ENCODE measurements around the gene SH2D4B. TPM values are rescaled to one million over a fixed set of nuclear protein-coding genes. Genes with fewer than 3 reads are reported as not detected.

SH2D4B gene
- total RNA-seq, 1 donor from 2014 or later, result 0.12 TPM

DNA sequence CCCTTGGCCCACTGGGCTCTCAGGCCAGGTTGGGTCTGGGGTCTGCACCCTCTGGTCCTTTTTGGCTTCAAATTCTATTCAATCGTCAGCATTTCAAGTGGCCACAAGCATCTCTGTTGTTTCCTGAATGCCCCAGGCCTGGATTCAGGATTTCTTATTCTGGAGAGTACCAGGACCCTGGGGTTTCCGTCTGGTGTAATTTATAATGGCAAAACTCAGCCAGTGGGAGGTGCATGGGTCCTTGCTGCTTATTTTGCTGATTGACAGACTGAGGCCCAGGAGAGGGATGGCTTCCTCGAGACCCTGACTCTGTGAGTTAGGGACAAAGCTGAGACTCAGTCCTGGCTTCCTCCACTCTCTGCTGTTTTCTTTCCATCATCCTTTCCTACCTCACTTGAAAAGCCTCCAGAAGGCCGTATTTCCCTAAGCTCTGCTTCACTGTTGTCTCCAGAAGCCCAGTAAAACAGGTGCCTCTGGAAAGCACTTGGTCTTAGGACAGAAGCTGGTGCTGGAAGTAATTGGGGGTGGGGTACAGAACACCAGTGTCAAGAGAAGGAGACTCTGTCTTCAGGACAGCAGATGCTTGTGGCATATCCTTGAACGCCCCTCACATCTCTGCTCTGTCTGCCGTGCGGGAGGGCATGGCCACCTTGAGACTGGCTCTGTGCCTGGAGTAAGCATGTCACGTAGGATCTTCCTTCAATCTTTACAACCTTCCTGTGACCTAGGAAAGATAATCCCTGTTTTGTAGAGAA is 39.4 kb upstream of the SH2D4B start:
- Mint-ChIP-seq H3K27me3 (no peaks in the 10 kb centered on the region), H3K4me3 (ENCODE audit: low read depth) (no peak overlapping the region), H3K36me3 (ENCODE audit: insufficient read depth) (peaks cover 18% of the 10 kb centered on the region), H3K4me1 (ENCODE audit: low read depth) (peaks cover 64% of the 10 kb centered on the region), H3K27ac (peak overlapping the region; percentile 90), H3K9me3 (ENCODE audit: low read depth) (no peaks in the 10 kb centered on the region)
- TF ChIP-seq, protein P1, sequence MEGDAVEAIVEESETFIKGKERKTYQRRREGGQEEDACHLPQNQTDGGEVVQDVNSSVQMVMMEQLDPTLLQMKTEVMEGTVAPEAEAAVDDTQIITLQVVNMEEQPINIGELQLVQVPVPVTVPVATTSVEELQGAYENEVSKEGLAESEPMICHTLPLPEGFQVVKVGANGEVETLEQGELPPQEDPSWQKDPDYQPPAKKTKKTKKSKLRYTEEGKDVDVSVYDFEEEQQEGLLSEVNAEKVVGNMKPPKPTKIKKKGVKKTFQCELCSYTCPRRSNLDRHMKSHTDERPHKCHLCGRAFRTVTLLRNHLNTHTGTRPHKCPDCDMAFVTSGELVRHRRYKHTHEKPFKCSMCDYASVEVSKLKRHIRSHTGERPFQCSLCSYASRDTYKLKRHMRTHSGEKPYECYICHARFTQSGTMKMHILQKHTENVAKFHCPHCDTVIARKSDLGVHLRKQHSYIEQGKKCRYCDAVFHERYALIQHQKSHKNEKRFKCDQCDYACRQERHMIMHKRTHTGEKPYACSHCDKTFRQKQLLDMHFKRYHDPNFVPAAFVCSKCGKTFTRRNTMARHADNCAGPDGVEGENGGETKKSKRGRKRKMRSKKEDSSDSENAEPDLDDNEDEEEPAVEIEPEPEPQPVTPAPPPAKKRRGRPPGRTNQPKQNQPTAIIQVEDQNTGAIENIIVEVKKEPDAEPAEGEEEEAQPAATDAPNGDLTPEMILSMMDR (IDR thresholded peaks at IDR 0.05; ENCODE audit: unreplicated experiment), result no peak
- no peak for DNase-seq (ENCODE audit: low spot score, unreplicated experiment)

DNA sequence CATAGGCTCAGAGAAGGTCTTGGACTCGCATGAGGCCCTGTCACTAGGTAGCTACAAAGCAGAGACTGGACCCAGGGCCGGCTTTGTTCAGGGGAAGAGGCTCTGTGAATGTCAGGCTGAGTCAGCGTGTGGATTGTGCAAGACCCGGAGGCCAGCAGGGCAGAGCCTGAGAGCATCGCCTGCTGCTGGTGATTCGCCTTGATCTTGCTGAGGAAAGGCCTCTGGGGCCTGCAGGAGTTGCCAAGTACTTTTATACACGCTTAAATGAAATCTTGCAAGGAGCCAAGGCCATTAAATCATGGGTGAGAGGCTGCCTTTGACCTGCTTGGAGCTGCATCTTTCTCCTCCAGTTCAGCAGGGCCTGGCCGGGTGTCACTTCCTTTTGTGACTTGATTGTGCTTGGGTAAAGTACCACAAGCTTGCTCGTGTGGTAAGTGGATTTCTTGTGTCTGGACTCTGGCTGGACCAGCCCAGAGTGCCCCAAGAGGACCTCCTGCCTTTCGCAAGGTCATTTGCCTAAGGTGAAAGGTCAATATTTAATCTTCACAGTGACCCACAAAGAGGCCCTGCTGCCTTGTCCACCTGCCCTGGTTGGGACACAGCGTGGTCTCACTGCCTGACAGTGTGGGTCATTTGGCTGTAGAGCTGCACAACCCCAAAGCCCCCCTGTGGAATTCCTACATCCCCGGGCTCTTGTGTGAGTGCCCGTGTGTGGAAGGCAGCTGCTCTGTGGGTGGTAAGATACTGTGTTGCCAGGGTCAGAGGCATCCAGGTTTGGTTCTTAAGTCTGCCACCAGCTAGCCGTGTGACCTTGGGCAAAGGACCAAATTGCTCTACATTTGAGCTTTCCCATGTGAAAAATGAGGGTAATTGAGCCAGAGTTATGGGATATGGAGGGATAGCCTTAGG is 38.6 kb upstream of the SH2D4B start:
- H3K9me3 Mint-ChIP-seq (ENCODE audit: low read depth), result no peaks in the 10 kb centered on the region
- peaks cover 67% of the 10 kb centered on the region for H3K4me1 Mint-ChIP-seq (ENCODE audit: low read depth)
- no peaks in the 10 kb centered on the region for H3K27me3 Mint-ChIP-seq
- TF ChIP-seq, protein P1 (IDR thresholded peaks at IDR 0.05; ENCODE audit: unreplicated experiment), result no peak
- H3K27ac Mint-ChIP-seq, result peak overlapping the region; percentile 90
- H3K4me3 Mint-ChIP-seq (ENCODE audit: low read depth), result no peak overlapping the region
- peaks cover 15% of the 10 kb centered on the region for H3K36me3 Mint-ChIP-seq (ENCODE audit: insufficient read depth)
- DNase-seq (ENCODE audit: low spot score, unreplicated experiment), result no peak

- Mint-ChIP-seq H3K27me3 (no peaks in the 10 kb centered on the region), H3K27ac (peak overlapping the region; percentile 89), H3K36me3 (ENCODE audit: insufficient read depth) (peaks cover 15% of the 10 kb centered on the region), H3K4me1 (ENCODE audit: low read depth) (peaks cover 71% of the 10 kb centered on the region), H3K4me3 (ENCODE audit: low read depth) (no peak overlapping the region), H3K9me3 (ENCODE audit: low read depth) (no peaks in the 10 kb centered on the region)
- no peak for DNase-seq (ENCODE audit: low spot score, unreplicated experiment)
- TF ChIP-seq, protein P1 (IDR thresholded peaks at IDR 0.05; ENCODE audit: unreplicated experiment), result no peak
These were observed 36.9 kb upstream of the SH2D4B start for GRCh38 chr10:80500572-80501380.

DNA sequence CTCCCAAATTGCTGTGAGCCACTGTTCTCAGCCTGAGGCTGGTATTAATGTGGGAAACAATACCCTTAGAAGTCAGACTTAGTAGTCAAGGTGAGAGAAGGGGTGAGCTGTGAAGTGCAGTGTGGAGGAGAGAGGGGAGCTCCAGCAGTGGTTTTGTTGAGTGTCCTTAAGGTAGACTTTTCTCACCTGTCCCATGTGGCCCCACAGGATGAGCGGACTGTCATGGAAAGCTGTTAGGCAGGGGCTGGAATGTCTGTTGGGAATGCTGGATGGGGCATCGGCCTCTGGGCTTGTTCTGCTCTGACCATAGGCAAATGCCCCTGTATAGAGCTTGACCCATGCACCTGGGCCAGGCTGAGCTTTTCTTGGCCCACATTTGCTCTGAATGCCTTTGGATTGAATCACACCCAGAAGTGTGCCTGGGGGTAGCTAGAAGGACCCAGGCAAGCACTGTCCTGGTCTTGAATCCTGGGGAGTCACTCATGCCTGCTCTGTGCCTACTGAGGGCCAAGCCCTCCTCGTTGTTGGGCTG is 36.3 kb upstream of the SH2D4B start:
- TF ChIP-seq, protein P1 (IDR thresholded peaks at IDR 0.05; ENCODE audit: unreplicated experiment), result no peak
- Mint-ChIP-seq H3K4me1 (ENCODE audit: low read depth) (peaks cover 77% of the 10 kb centered on the region), H3K9me3 (ENCODE audit: low read depth) (no peaks in the 10 kb centered on the region), H3K27me3 (no peaks in the 10 kb centered on the region), H3K27ac (no peak overlapping the region), H3K36me3 (ENCODE audit: insufficient read depth) (peaks cover 13% of the 10 kb centered on the region), H3K4me3 (ENCODE audit: low read depth) (no peak overlapping the region)
- DNase-seq (ENCODE audit: low spot score, unreplicated experiment), result no peak
